Measurements from ENCODE around the gene FSTL5. TPM values are rescaled to one million over a fixed set of nuclear protein-coding genes. Genes with fewer than 3 reads are reported as not detected.

FSTL5 gene
- total RNA-seq, 1 experiment from 2014 or later, result 1.9 TPM

DNA sequence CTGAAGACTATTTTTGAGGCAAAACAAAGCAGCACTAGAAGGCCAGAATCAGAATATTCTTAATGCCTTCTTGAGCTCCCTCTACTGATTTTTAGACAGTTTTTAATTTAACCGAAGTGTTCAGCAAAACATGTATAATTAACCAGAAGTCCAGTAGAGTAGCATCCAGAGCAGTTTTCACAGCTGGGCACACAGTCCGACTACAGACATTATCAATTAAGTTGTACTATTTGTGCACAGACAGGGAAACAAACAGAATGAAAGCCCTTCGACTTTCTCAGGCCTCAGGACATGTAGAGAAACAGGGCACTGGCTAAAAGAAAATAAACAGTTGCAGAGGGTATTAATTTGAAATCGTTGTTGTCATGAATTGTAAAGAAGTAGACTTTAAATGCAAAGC, 11.9 kb downstream of the FSTL5 start:
- H3K9me3 ChIP-seq, result no peaks in the 10 kb centered on the region
- no peaks in the 10 kb centered on the region for H3K27me3 ChIP-seq (replicated peaks; ENCODE audit: control insufficient read depth, insufficient read depth, low read length)
- no peak overlapping the region for H3K4me3 ChIP-seq (ENCODE audit: low read depth, low read length)
- Mint-ChIP-seq H3K27ac (ENCODE audit: unreplicated experiment) (no peak overlapping the region), H3K9me3 (ENCODE audit: unreplicated experiment) (no peaks in the 10 kb centered on the region), H3K27me3 (ENCODE audit: insufficient read depth, unreplicated experiment) (no peaks in the 10 kb centered on the region), H3K36me3 (ENCODE audit: insufficient read depth, unreplicated experiment) (no peaks in the 10 kb centered on the region), H3K4me3 (ENCODE audit: unreplicated experiment) (no peak overlapping the region), H3K4me1 (ENCODE audit: low read depth, unreplicated experiment) (no peaks in the 10 kb centered on the region)
- intact Hi-C loops (cut with micrococcal nuclease; ENCODE audit: unreplicated experiment), result no loop called here
- H3K4me1 ChIP-seq, result no peaks in the 10 kb centered on the region
- CTCF ChIA-PET, result no interaction called here
- TF ChIP-seq CTCF (IDR thresholded peaks at IDR 0.05; ENCODE audit: insufficient read depth in 1 of 2, low read depth in 1 of 2, low read length in 1 of 2, severe bottlenecking in 1 of 2, unreplicated experiment in 1 of 2), result no peak
- no TSS peak for BruUV-seq (replicated peaks)
- POLR2A ChIA-PET, result no interaction called here
- no peaks in the 10 kb centered on the region for H3K36me3 ChIP-seq (ENCODE audit: control insufficient read depth, insufficient read depth, low read length)
- DNase-seq, result no peak

- Mint-ChIP-seq H3K27me3 (ENCODE audit: insufficient read depth, unreplicated experiment) (no peaks in the 10 kb centered on the region), H3K4me3 (ENCODE audit: unreplicated experiment) (no peak overlapping the region), H3K4me1 (ENCODE audit: low read depth, unreplicated experiment) (no peaks in the 10 kb centered on the region), H3K27ac (ENCODE audit: unreplicated experiment) (no peak overlapping the region), H3K9me3 (ENCODE audit: unreplicated experiment) (no peaks in the 10 kb centered on the region), H3K36me3 (ENCODE audit: insufficient read depth, unreplicated experiment) (no peaks in the 10 kb centered on the region)
- ChIA-PET POLR2A (no interaction called here), CTCF (no interaction called here)
- no peak overlapping the region for H3K4me3 ChIP-seq (ENCODE audit: low read depth, low read length)
- H3K36me3 ChIP-seq (ENCODE audit: control insufficient read depth, insufficient read depth, low read length), result no peaks in the 10 kb centered on the region
- H3K27me3 ChIP-seq (replicated peaks; ENCODE audit: control insufficient read depth, insufficient read depth, low read length), result no peaks in the 10 kb centered on the region
- intact Hi-C loops (cut with micrococcal nuclease; ENCODE audit: unreplicated experiment), result no loop called here
- H3K9me3 ChIP-seq, result no peaks in the 10 kb centered on the region
- DNase-seq, result no peak
- no peak for TF ChIP-seq CTCF (IDR thresholded peaks at IDR 0.05; ENCODE audit: insufficient read depth in 1 of 2, low read depth in 1 of 2, low read length in 1 of 2, severe bottlenecking in 1 of 2, unreplicated experiment in 1 of 2)
- no TSS peak for BruUV-seq (replicated peaks)
- H3K4me1 ChIP-seq, result no peaks in the 10 kb centered on the region
These were observed 12.4 kb downstream of the FSTL5 start for GRCh38 chr4:162151386-162151785.

GRCh38 chr4:162149644-162150043, 14.2 kb downstream of the FSTL5 start:
- H3K27me3 Mint-ChIP-seq (ENCODE audit: insufficient read depth, unreplicated experiment), result no peaks in the 10 kb centered on the region
- POLR2A ChIA-PET, result no interaction called here
- DNase-seq, result no peak
- no peaks in the 10 kb centered on the region for H3K4me1 ChIP-seq
- H3K9me3 Mint-ChIP-seq (ENCODE audit: unreplicated experiment), result no peaks in the 10 kb centered on the region
- no peak for TF ChIP-seq CTCF (IDR thresholded peaks at IDR 0.05; ENCODE audit: insufficient read depth in 1 of 2, low read depth in 1 of 2, low read length in 1 of 2, severe bottlenecking in 1 of 2, unreplicated experiment in 1 of 2)
- no TSS peak for BruUV-seq (replicated peaks)
- intact Hi-C loops (cut with micrococcal nuclease; ENCODE audit: unreplicated experiment), result no loop called here
- H3K9me3 ChIP-seq, result no peaks in the 10 kb centered on the region
- no peaks in the 10 kb centered on the region for H3K27me3 ChIP-seq (replicated peaks; ENCODE audit: control insufficient read depth, insufficient read depth, low read length)
- no peak overlapping the region for H3K27ac Mint-ChIP-seq (ENCODE audit: unreplicated experiment)
- CTCF ChIA-PET, result no interaction called here
- no peaks in the 10 kb centered on the region for H3K36me3 Mint-ChIP-seq (ENCODE audit: insufficient read depth, unreplicated experiment)
- no peak overlapping the region for H3K4me3 ChIP-seq (ENCODE audit: low read depth, low read length)
- H3K36me3 ChIP-seq (ENCODE audit: control insufficient read depth, insufficient read depth, low read length), result no peaks in the 10 kb centered on the region
- no peak overlapping the region for H3K4me3 Mint-ChIP-seq (ENCODE audit: unreplicated experiment)
- no peaks in the 10 kb centered on the region for H3K4me1 Mint-ChIP-seq (ENCODE audit: low read depth, unreplicated experiment)
